Measurements from ENCODE around the gene ARHGAP44.

ARHGAP44 gene

GRCh38 chr17:12789481-12790248 is at the start of gene ARHGAP44:
Gene ARHGAP44, plus strand, starts transcription at chr17:12789498. Its CDS starts 341 bp downstream, at chr17:12789839.
- Histone ChIP-seq H3K4me3 (ENCODE audit: insufficient read length, low read depth) (peak within 1 kb of the TSS; percentile 88), H3K4me1 (ENCODE audit: insufficient read depth, insufficient read length) (no peaks in the 10 kb centered on the region), H3K27me3 (ENCODE audit: insufficient read depth, insufficient read length) (peaks cover 15% of the 10 kb centered on the region), H3K36me3 (ENCODE audit: insufficient read depth, insufficient read length, low read length) (no peaks in the 10 kb centered on the region), H3K9me3 (ENCODE audit: insufficient read depth, low read length) (no peaks in the 10 kb centered on the region), H3K9ac (ENCODE audit: insufficient read length, low read depth) (peak within 1 kb of the TSS; percentile 80)
- peak; percentile 20 for DNase-seq (ENCODE audit: low read depth, low spot score)
- no peak for TF ChIP-seq ZNF274 (IDR thresholded peaks at IDR 0.05; ENCODE audit: low read depth, low read length)
- no peak for TF ChIP-seq SUZ12 (IDR thresholded peaks at IDR 0.05; ENCODE audit: extremely low read depth, insufficient read depth, insufficient read length)
- TF ChIP-seq YY1 (IDR thresholded peaks at IDR 0.05; ENCODE audit: insufficient read depth, insufficient read length): no peak

- peaks cover 2% of the 10 kb centered on the region for H3K4me1 ChIP-seq (ENCODE audit: insufficient read depth, insufficient read length)
- H3K9me3 ChIP-seq (ENCODE audit: insufficient read depth, low read length): no peaks in the 10 kb centered on the region
- no peak for DNase-seq (ENCODE audit: low read depth, low spot score)
- peaks cover 5% of the 10 kb centered on the region for H3K36me3 ChIP-seq (ENCODE audit: insufficient read depth, insufficient read length, low read length)
- no peaks in the 10 kb centered on the region for H3K27me3 ChIP-seq (ENCODE audit: insufficient read depth, insufficient read length)
- TF ChIP-seq SUZ12 (IDR thresholded peaks at IDR 0.05; ENCODE audit: extremely low read depth, insufficient read depth, insufficient read length): no peak
- no peak for TF ChIP-seq ZNF274 (IDR thresholded peaks at IDR 0.05; ENCODE audit: low read depth, low read length)
- TF ChIP-seq YY1 (IDR thresholded peaks at IDR 0.05; ENCODE audit: insufficient read depth, insufficient read length): no peak
- no peak overlapping the region for H3K9ac ChIP-seq (ENCODE audit: insufficient read length, low read depth)
- no peak overlapping the region for H3K4me3 ChIP-seq (ENCODE audit: insufficient read length, low read depth)
Measured at GRCh38 chr17:12739500-12739899, 49.8 kb upstream of the ARHGAP44 start.

- H3K9ac ChIP-seq (ENCODE audit: insufficient read length, low read depth): no peak overlapping the region
- no peaks in the 10 kb centered on the region for H3K9me3 ChIP-seq (ENCODE audit: insufficient read depth, low read length)
- H3K4me3 ChIP-seq (ENCODE audit: insufficient read length, low read depth): no peak overlapping the region
- no peak for DNase-seq (ENCODE audit: low read depth, low spot score)
- TF ChIP-seq ZNF274 (IDR thresholded peaks at IDR 0.05; ENCODE audit: low read depth, low read length) (no peak), SUZ12 (IDR thresholded peaks at IDR 0.05; ENCODE audit: extremely low read depth, insufficient read depth, insufficient read length) (no peak), YY1 (IDR thresholded peaks at IDR 0.05; ENCODE audit: insufficient read depth, insufficient read length) (no peak)
- peaks cover 5% of the 10 kb centered on the region for H3K36me3 ChIP-seq (ENCODE audit: insufficient read depth, insufficient read length, low read length)
- H3K27me3 ChIP-seq (ENCODE audit: insufficient read depth, insufficient read length): no peaks in the 10 kb centered on the region
- peaks cover 2% of the 10 kb centered on the region for H3K4me1 ChIP-seq (ENCODE audit: insufficient read depth, insufficient read length)
Measured at GRCh38 chr17:12743046-12743445, 46.3 kb upstream of the ARHGAP44 start.

GRCh38 chr17:12744298-12744697 is 45.0 kb upstream of the ARHGAP44 start:
- H3K9ac ChIP-seq (ENCODE audit: insufficient read length, low read depth): no peak overlapping the region
- no peaks in the 10 kb centered on the region for H3K9me3 ChIP-seq (ENCODE audit: insufficient read depth, low read length)
- peaks cover under 1% of the 10 kb centered on the region for H3K36me3 ChIP-seq (ENCODE audit: insufficient read depth, insufficient read length, low read length)
- DNase-seq (ENCODE audit: low read depth, low spot score): no peak
- H3K4me1 ChIP-seq (ENCODE audit: insufficient read depth, insufficient read length): no peaks in the 10 kb centered on the region
- H3K27me3 ChIP-seq (ENCODE audit: insufficient read depth, insufficient read length): no peaks in the 10 kb centered on the region
- TF ChIP-seq ZNF274 (IDR thresholded peaks at IDR 0.05; ENCODE audit: low read depth, low read length): no peak
- no peak for TF ChIP-seq YY1 (IDR thresholded peaks at IDR 0.05; ENCODE audit: insufficient read depth, insufficient read length)
- no peak for TF ChIP-seq SUZ12 (IDR thresholded peaks at IDR 0.05; ENCODE audit: extremely low read depth, insufficient read depth, insufficient read length)
- no peak overlapping the region for H3K4me3 ChIP-seq (ENCODE audit: insufficient read length, low read depth)

GRCh38 chr17:12744786-12745185 is 44.5 kb upstream of the ARHGAP44 start:
- no peaks in the 10 kb centered on the region for H3K36me3 ChIP-seq (ENCODE audit: insufficient read depth, insufficient read length, low read length)
- TF ChIP-seq ZNF274 (IDR thresholded peaks at IDR 0.05; ENCODE audit: low read depth, low read length) (no peak), SUZ12 (IDR thresholded peaks at IDR 0.05; ENCODE audit: extremely low read depth, insufficient read depth, insufficient read length) (no peak), YY1 (IDR thresholded peaks at IDR 0.05; ENCODE audit: insufficient read depth, insufficient read length) (no peak)
- no peaks in the 10 kb centered on the region for H3K9me3 ChIP-seq (ENCODE audit: insufficient read depth, low read length)
- H3K27me3 ChIP-seq (ENCODE audit: insufficient read depth, insufficient read length): no peaks in the 10 kb centered on the region
- no peak overlapping the region for H3K9ac ChIP-seq (ENCODE audit: insufficient read length, low read depth)
- DNase-seq (ENCODE audit: low read depth, low spot score): no peak
- H3K4me3 ChIP-seq (ENCODE audit: insufficient read length, low read depth): no peak overlapping the region
- no peaks in the 10 kb centered on the region for H3K4me1 ChIP-seq (ENCODE audit: insufficient read depth, insufficient read length)

- no peak for TF ChIP-seq SUZ12 (IDR thresholded peaks at IDR 0.05; ENCODE audit: extremely low read depth, insufficient read depth, insufficient read length)
- TF ChIP-seq ZNF274 (IDR thresholded peaks at IDR 0.05; ENCODE audit: low read depth, low read length): no peak
- TF ChIP-seq YY1 (IDR thresholded peaks at IDR 0.05; ENCODE audit: insufficient read depth, insufficient read length): no peak
- no peaks in the 10 kb centered on the region for H3K27me3 ChIP-seq (ENCODE audit: insufficient read depth, insufficient read length)
- no peak overlapping the region for H3K4me3 ChIP-seq (ENCODE audit: insufficient read length, low read depth)
- H3K36me3 ChIP-seq (ENCODE audit: insufficient read depth, insufficient read length, low read length): no peaks in the 10 kb centered on the region
- no peaks in the 10 kb centered on the region for H3K4me1 ChIP-seq (ENCODE audit: insufficient read depth, insufficient read length)
- no peak for DNase-seq (ENCODE audit: low read depth, low spot score)
- no peak overlapping the region for H3K9ac ChIP-seq (ENCODE audit: insufficient read length, low read depth)
- H3K9me3 ChIP-seq (ENCODE audit: insufficient read depth, low read length): no peaks in the 10 kb centered on the region
Measured at GRCh38 chr17:12745486-12745885, 43.8 kb upstream of the ARHGAP44 start.

- no peak for TF ChIP-seq SUZ12 (IDR thresholded peaks at IDR 0.05; ENCODE audit: extremely low read depth, insufficient read depth, insufficient read length)
- no peak for TF ChIP-seq ZNF274 (IDR thresholded peaks at IDR 0.05; ENCODE audit: low read depth, low read length)
- TF ChIP-seq YY1 (IDR thresholded peaks at IDR 0.05; ENCODE audit: insufficient read depth, insufficient read length): no peak
Measured at GRCh38 chr17:12756786-12757185, 32.5 kb upstream of the ARHGAP44 start.

More at GRCh38 chr17:12756786-12757185, 32.5 kb upstream of the ARHGAP44 start:
- Histone ChIP-seq H3K36me3 (ENCODE audit: insufficient read depth, insufficient read length, low read length) (peaks cover 9% of the 10 kb centered on the region), H3K4me1 (ENCODE audit: insufficient read depth, insufficient read length) (no peaks in the 10 kb centered on the region), H3K27me3 (ENCODE audit: insufficient read depth, insufficient read length) (no peaks in the 10 kb centered on the region), H3K9ac (ENCODE audit: insufficient read length, low read depth) (no peak overlapping the region), H3K4me3 (ENCODE audit: insufficient read length, low read depth) (no peak overlapping the region), H3K9me3 (ENCODE audit: insufficient read depth, low read length) (no peaks in the 10 kb centered on the region)
- DNase-seq (ENCODE audit: low read depth, low spot score): no peak
